HG02798 (cell line): ENCODE measurements around the gene CPA5.

ENCODE experiments used
- ATAC-seq: cut with Tn5 transposase; IDR thresholded peaks from one replicate; pipeline ENCODE4 v1.9.1; 2021; ENCODE audit warnings: mild to moderate bottlenecking; ENCODE audit not compliant: unreplicated experiment, poor library complexity

Gene CPA5

DNA sequence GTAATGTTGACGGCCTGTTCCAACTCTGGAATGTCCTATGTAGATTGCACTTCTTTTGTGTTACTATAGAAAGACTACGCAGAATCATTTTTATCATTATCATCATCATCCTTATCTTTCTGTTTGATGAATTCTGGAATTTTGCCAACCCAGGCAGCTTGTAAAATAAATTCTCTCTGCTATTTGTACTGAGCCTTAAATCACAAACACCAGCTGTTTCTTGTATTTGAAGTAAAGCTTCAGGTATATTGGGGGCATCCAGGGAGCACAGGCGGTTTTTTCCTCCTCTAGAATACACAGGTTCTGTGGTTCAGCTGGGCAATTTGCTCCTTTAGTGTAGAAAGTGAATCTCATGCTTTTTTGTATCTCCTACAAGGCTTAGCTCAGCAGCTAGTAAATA, 14.9 kb upstream of the CPA5 start:
- ATAC-seq, result no peak

DNA sequence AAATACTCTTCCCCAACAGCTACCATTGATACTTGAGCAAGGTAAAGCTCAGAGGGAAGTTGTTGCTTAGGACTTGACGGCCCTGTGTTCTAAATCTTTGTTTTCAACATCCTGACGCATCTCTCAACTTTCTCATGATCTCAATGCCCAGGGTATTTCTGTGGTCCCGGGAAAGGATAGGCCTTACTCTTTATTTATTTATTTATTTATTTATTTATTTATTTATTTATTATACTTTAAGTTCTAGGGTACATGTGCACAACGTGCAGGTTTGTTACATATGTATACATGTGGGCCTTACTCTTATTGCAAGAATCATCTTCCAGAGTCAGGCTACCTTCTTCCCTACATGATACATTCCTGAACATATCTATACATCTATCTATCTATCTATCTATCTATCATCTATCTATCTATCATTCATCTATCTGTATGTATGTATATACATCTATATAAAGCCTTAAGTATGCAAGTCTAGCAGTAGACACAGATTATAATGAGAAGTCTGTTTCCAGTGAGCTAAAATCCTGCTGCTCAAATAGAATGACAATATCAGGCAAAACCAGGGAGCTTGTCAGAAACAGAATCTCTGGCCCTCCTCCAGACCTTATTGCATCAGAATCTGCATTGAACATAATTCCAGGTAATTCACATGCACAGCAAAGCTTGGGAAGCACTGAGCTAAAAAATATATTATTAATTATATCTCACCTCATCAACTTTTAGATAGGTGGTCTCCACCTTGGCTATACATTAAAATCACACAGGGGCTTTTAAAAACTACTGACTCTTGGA, 12.2 kb upstream of the CPA5 start:
- no peak for ATAC-seq

GRCh38 chr7:130333832-130334231, 10.8 kb upstream of the CPA5 start:
- no peak for ATAC-seq

DNA sequence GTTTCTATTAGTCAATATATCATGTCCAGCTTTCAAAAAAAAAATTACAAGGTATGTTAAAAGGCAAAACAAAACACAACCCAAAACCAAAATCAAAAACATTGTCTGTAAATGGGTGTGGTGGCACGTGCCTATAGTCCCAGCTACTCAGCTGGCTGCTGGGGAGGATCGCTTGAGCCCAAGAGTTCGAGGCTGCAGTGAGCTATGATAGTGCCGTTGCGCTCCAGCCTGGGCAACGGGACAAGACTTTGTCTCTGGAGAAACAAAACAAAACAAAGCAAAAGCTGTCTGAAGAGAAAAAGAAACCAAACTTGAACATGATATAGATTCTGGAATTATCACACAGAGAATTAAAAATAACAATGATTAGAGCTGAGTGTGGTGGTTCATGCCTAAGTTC, 10.3 kb upstream of the CPA5 start:
- ATAC-seq, result no peak

DNA sequence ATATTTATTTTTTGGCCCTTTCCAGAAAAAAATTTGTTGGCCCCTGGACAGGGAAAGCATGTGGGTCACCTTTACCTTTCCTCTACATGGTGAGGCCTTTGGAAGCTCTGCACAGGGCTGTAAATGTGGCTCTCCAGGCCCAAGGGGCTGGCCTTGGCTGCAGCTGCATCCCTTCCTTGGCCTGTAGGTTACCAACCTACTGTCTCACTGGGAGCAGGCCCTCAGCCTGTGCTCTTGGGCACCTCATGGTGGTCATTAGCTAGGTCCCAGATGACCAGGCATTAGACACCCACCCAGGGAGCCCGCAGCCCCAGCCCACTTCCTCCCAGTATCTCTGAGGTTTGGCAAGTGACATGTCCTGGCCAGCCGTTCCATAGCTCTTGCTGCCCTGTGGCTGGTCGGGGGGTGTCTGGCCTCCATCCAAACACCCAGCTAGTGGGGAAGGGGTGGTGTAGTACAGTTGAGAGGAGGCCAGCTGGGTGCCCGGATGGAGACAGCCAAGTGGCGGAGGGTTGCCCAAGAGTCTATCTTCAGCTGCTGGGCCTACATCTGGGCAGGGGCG, 7.1 kb upstream of the CPA5 start:
- ATAC-seq, result no peak

DNA sequence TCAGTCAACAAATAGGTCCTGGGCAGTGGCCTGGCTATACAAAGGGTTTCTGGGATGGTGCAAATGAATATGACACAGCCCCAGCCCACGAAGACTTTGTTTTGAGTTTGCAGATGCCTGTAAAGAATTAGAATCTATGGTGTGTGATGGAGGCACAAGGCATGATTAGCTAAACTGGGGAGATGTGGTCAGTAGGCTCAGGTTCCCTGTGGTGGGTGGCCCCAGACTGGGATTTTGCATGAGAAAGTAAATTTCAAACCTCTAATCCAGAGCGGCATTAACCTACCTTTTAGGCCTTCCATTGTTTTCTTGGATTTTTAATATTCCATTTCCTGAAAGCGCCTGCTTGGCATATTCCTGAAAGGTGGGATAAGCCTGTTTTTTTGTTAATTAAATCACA, 6.4 kb upstream of the CPA5 start:
- ATAC-seq, result no peak

- no peak for ATAC-seq
Observed at GRCh38 chr7:130341882-130342281, 2.7 kb upstream of the CPA5 start.

DNA sequence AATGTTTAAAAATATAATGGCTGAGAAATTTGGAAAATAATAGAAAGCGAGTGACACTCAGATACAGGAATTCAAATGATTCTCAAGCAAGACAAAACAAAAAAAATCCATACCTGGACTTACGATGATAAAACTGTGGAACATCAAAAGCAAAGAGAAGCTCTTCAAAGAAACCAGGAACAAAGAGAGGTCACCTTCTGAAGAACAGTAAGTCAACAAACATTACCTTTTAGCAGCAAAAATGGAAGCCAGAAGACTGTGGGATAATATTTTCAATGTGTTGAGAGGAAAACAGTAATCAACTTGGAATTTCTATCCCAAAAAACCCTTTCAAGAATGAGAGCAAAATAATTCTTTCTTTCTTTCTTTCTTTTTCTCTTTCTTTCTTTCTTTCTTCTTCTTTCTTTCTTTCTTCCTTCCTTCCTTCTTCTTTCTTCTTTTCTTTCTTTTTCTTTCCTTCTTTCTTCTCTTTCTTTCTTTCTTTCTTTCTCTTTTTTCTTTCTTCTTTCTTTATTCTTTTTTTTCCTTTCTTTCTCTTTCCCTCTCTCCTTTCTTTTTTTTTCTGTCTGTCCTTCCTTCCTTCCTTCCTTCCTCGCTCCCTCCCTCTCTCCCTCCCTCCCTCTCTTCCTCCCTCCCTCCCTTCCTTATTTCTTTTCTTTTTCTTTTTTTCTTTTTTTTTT, 1.8 kb upstream of the CPA5 start:
- ATAC-seq, result no peak

DNA sequence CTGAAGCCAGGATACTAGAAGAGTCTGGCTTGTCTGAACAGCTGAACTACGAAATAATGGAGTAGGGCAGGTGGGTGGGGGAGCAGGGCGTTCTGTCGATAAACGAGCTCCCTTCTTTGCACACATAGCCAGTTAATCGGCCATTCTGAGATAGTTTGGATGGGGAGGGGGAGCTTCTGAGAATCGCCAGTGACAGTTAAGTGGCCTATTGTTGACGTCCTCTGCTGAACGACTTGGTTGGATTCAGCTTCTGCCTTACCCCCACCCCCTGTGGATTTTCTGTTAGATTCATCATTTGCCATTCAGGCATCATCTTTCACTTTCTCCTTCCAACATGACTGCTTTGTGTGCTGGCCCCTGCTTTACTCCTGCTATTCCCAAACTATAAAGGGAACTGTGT, 520 bp downstream of the CPA5 start:
- ATAC-seq, result no peak

- no peak for ATAC-seq
Observed at GRCh38 chr7:130345725-130346124, 1.1 kb downstream of the CPA5 start.

DNA sequence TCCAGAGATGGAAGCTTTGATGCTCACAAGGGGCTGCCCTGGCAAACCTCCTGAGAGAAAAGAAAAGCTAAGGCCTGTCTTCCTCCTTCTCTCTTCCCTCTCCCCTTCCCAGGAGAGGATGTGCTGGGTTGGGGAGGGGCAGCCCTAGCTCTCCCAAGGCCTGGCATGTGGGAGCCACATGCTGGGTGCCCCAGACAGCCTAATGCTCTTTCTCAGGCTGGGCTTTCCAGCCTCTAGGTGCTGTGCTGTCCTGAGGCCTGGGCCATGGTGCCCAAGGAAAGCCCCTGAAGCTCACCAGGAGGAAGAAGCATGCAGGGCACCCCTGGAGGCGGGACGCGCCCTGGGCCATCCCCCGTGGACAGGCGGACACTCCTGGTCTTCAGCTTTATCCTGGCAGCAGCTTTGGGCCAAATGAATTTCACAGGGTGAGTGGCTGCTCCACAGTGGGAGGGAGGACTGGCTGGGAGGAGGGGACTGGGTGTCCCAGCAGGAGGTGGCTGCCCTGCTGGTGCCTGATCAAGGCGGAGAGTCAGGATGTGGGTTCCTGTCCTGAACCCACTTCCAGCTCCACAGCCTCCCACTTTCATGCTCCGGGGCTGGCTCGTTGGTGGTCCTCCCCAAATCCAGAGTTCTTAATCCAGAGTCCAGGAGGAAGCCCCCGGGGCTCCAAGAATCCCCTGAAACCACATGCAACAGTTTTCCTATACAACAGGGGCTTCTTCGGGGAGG, 1.7 kb downstream of the CPA5 start:
- no peak for ATAC-seq

DNA sequence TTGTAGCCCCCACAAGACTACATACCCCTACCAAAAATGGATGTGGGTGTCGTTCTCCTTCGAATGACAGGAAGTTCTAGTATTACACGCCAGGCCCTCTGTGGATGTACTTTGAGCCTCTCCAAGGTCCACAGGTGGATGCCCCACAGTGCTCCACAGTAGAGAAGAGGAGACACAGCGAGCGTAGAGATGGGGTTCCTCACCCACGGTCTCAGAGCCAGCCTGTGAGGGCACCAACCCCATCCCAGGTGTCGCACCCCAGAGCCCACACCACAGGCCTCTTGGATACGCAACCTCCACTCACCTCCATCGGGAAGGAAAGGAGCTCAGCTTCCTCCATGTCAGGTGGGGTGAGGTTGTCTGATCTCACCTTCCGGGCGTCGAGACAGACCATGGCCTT, 2.3 kb downstream of the CPA5 start:
- no peak for ATAC-seq

DNA sequence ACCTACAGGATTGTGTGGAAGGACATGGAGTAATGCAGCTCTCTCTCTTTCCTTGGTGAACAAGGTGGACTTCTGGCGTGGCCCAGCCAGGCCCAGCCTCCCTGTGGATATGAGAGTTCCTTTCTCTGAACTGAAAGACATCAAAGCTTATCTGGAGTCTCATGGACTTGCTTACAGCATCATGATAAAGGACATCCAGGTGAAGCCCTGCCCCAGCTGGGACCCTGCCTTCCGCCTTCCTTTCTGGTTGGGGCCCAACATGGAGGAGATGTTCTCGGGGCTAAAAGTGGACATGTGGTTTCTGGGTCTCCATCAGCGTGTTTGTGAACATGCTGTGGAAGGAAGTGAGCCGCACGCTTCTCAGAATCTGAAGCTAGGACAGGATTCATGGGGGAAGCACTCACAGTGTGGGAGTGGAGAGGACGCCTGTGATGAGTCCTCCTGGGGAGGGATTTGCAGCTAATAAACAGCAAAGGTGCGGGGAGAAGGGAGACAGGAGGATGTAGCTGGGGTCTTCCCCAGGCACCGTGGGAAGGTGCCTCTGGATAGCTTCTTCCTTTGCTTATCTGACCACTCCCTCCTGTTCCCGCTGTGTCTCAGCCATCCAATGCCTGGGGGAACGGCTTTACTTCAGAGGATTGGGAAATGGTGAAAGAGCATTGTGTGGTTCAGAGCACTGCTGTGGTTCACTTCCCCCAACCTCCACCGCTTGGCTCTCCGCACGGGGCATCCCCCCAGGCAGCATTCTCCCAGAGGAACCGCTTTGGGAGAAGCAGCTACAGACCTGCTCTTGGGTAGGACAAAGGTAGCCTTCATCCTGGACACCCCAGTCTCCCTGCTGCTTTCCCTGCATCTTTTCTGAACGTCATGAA, 5.5 kb downstream of the CPA5 start:
- no peak for ATAC-seq

DNA sequence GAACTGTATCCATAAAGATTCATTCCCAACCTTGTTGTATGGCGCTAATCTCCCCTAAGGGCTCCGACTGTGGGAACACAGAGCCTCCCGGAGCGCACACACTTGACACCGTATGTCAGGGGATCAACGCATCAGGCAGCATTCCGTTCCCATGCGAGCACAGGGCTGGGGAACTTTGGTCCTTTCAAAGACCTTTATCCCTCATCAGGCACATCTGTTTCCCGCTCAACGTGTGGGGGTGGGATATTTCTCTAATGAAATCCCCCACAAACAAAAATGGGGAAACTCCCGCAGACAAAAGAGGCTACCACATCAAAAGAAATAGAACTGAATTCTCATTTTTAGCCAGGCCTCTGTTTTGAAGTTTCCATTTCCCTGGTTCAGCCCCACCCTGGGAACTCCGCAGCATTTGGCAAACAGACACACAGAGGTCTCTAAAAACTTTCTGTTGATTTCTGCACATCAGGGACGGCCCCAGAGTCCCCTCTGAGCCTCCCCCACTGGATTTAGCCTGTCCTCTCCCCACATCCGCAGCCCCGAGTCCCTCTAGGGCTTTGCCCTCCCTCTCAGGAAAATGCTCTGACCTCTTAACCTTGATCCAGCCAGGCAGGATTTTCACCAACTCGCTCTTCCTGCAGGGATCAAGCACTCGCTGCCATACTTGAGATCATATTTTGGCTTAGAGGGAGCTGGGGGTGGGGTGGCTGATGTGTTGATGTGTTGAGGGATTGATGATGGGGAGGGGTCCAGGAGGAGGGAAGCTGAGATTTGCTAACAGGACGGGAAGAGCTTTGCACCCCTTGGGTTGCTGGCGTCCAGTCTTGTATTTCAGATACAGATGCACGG, 6.6 kb downstream of the CPA5 start:
- ATAC-seq, result no peak

- ATAC-seq, result no peak
Observed at GRCh38 chr7:130351791-130352090, 7.1 kb downstream of the CPA5 start.

DNA sequence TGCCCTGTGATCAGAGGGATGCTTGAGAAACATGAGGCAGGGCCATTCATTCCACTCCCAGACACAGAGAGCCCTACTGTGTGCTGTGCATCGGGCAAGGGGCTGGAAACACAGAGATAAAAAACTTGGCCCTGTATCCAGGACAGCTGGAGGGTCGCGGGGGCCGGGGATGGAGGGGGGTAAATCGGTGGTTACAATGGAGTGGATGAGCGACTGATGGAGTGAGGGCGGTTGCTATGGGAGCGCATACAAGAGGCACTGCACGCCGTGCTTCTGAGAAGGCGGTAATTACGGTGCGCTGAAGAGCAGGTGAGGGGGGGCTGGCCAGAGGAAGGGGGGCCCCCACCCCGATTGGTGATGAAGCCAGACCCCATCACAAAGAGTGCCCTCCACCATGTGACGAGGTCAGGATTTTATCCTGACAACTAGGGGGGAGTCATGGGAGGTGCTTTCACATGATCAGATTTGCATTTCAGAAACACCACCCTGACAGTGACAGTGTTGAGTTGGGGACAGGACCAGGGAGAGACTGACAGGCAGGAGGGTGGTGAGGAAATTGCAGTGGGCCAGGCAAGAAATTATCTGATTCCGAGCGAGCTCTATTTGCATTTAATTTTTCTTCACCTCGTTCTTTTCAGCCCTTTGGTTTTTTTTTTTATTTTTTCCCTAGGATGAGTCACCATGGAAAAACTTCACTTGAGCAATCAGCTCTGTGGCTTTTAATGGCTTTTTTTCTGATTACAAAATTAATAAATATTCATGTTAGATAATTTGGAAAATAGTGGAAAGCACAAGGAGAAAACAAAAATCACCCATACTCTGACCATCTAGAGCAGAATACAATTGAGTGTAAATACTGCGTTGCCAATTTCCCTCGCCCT, 7.8 kb downstream of the CPA5 start:
- ATAC-seq, result no peak

GRCh38 chr7:130353196-130353595, 8.6 kb downstream of the CPA5 start:
- no peak for ATAC-seq

- ATAC-seq, result no peak
Observed at GRCh38 chr7:130356121-130356875, 11.7 kb downstream of the CPA5 start.
